Endothelial cell (in vitro differentiated cells): Measurements from ENCODE around the gene EXOC2. TPM values are rescaled to one million over a fixed set of nuclear protein-coding genes. Genes with fewer than 3 reads are reported as not detected.
"Not testable (repeated sequence)": the region's sequence is repeated elsewhere in the genome, so short reads cannot be mapped to it uniquely, and the experiment has no call there.

Experiments
- DNase-seq: peaks from one replicate; pipeline ENCODE4 v3.0.0; 2021; ENCODE audit warnings: low spot score
- H3K27ac Mint-ChIP-seq: one replicate; pipeline ENCODE4 v1.8.0; 2021; ENCODE audit warnings: mixed read lengths, inconsistent platforms; ENCODE audit not compliant: unreplicated experiment
- H3K27me3 Mint-ChIP-seq: one replicate; pipeline ENCODE4 v1.8.0; 2021; ENCODE audit warnings: mild to moderate bottlenecking, moderate library complexity, mixed read lengths, inconsistent platforms; ENCODE audit not compliant: unreplicated experiment
- H3K36me3 Mint-ChIP-seq: one replicate; pipeline ENCODE4 v1.8.0; 2021; ENCODE audit warnings: mild to moderate bottlenecking, low read depth, mixed read lengths, inconsistent platforms; ENCODE audit not compliant: unreplicated experiment
- H3K4me1 Mint-ChIP-seq: one replicate; pipeline ENCODE4 v1.8.0; 2021; ENCODE audit warnings: mild to moderate bottlenecking, mixed read lengths, inconsistent platforms; ENCODE audit not compliant: unreplicated experiment
- H3K4me3 Mint-ChIP-seq: one replicate; pipeline ENCODE4 v1.8.0; 2021; ENCODE audit warnings: mild to moderate bottlenecking, mixed read lengths, inconsistent platforms; ENCODE audit not compliant: unreplicated experiment
- H3K9me3 Mint-ChIP-seq: one replicate; pipeline ENCODE4 v1.8.0; 2021; ENCODE audit warnings: mixed read lengths, inconsistent platforms; ENCODE audit not compliant: unreplicated experiment
- total RNA-seq: library from RNA; stranded (reverse); fragmentation: NEBNext Ultra II Directional; extraction: Animal tissue kit (Norgen Biotek cat#: 25700); gene quantifications from one replicate; pipeline ENCODE4 v1.2.1, GENCODE V29; 2021; ENCODE audit not compliant: unreplicated experiment
- TF ChIP-seq, protein P1 (sequence below): fragments of 200-600 bp; sonication (generic); IDR thresholded peaks from one replicate; pipeline ENCODE4 v1.5.0; 2021; ENCODE audit warnings: antibody characterized with exemption; ENCODE audit not compliant: unreplicated experiment

The EXOC2 gene
- total RNA-seq, 1 donor from 2014 or later: 34.6 TPM

DNA sequence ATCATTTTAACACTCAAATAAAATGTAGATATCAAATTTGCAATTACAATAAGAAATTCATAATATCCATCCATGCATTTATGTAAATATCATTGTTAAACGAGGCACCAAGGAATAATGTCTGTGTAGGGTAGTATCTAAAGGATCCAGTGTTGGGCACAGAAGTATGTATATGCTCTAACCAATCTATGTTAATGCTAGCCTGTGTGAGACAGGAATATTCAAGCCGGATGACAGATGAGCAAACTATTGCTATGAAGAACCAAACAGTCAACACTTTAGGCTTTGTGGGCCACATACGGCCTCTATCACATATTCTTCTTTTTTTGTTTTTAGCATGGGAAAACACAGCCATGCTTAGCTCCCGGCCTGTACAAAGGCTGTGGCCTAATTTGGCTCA lies 81.0 kb downstream of the EXOC2 start:
- DNase-seq: no peak
- Mint-ChIP-seq H3K4me3 (no peak overlapping the region), H3K36me3 (peaks cover 6% of the 10 kb centered on the region), H3K27me3 (no peaks in the 10 kb centered on the region), H3K27ac (no peak overlapping the region), H3K9me3 (no peaks in the 10 kb centered on the region), H3K4me1 (peaks cover 33% of the 10 kb centered on the region)
- TF ChIP-seq, protein P1, sequence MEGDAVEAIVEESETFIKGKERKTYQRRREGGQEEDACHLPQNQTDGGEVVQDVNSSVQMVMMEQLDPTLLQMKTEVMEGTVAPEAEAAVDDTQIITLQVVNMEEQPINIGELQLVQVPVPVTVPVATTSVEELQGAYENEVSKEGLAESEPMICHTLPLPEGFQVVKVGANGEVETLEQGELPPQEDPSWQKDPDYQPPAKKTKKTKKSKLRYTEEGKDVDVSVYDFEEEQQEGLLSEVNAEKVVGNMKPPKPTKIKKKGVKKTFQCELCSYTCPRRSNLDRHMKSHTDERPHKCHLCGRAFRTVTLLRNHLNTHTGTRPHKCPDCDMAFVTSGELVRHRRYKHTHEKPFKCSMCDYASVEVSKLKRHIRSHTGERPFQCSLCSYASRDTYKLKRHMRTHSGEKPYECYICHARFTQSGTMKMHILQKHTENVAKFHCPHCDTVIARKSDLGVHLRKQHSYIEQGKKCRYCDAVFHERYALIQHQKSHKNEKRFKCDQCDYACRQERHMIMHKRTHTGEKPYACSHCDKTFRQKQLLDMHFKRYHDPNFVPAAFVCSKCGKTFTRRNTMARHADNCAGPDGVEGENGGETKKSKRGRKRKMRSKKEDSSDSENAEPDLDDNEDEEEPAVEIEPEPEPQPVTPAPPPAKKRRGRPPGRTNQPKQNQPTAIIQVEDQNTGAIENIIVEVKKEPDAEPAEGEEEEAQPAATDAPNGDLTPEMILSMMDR: no peak

DNA sequence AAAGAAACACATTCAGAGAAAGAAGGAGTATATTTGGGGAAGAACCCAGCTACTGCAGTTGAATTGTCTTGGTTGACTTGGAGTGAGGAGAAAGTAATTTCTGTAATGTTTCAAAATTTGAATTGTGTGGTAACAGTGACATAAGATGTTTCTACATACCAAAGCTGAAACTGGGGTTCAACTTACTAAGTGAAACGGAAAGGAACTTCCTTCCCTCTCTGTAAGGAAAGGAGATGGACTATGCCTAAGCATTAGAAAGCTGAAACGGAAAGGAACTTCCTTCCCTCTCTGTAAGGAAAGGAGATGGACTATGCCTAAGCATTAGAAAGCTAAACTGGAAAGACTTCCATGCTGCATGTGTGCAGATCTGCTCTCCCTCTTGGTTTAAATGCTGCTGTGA lies 82.1 kb downstream of the EXOC2 start:
- no peak overlapping the region for H3K4me3 Mint-ChIP-seq
- peaks cover 33% of the 10 kb centered on the region for H3K4me1 Mint-ChIP-seq
- H3K36me3 Mint-ChIP-seq: peaks cover 13% of the 10 kb centered on the region
- H3K27ac Mint-ChIP-seq: no peak overlapping the region
- H3K9me3 Mint-ChIP-seq: no peaks in the 10 kb centered on the region
- DNase-seq: no peak
- H3K27me3 Mint-ChIP-seq: peaks cover 1% of the 10 kb centered on the region
- TF ChIP-seq, protein P1: no peak

DNA sequence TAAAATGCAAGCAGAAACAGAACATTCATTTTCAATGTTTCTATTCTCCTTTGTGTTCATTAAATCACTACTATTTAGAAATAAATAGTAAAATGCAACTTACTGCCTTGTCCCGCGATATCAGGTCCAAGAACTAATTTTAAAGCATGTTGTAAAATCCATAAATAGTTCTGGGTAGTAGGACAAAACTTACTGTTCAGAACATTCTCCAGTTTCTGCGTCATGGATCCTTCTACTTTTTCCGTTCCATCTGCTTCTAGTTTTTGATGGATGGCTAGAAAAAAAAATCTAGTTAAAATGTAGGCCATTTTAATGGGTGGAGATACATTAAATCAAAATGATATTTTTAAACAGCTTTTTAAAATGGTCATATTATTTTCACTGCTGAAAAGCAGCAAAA lies 83.0 kb downstream of the EXOC2 start:
- peaks cover 15% of the 10 kb centered on the region for H3K36me3 Mint-ChIP-seq
- TF ChIP-seq, protein P1: no peak
- no peaks in the 10 kb centered on the region for H3K9me3 Mint-ChIP-seq

DNA sequence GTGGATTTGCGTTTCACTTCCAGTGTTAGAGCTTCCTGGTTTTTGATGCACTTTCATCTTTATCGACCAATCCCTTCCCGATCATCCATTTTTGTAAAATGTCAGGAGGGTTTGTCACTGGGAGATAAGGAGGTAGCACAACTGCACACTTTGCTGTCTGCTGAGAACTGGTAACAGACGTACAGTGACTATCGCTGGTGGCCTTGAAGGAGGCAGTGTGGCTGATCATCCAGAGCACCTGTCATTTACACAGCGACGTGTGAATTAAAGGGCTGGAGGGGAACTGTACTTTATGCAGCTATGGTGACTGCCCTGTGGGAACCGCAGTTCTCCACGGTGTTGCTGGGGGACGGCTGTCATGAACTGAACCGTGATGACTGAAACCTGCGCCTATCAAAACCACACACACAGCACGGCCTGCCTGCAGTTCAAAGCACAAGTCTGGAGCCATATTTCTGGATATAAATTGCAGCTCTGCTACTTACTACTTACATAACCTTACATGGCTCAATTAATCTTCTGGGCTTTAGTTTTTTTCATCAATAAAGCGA lies 86.0 kb downstream of the EXOC2 start:
- peaks cover 15% of the 10 kb centered on the region for H3K36me3 Mint-ChIP-seq
- peaks cover 2% of the 10 kb centered on the region for H3K27me3 Mint-ChIP-seq
- DNase-seq: no peak
- H3K9me3 Mint-ChIP-seq: no peaks in the 10 kb centered on the region
- no peak overlapping the region for H3K27ac Mint-ChIP-seq
- TF ChIP-seq, protein P1: no peak
- H3K4me3 Mint-ChIP-seq: no peak overlapping the region
- peaks cover 12% of the 10 kb centered on the region for H3K4me1 Mint-ChIP-seq

More for the DNA sequence above, 83.0 kb downstream of the EXOC2 start:
- Mint-ChIP-seq H3K27me3 (peaks cover 1% of the 10 kb centered on the region), H3K4me3 (no peak overlapping the region), H3K4me1 (peaks cover 33% of the 10 kb centered on the region), H3K27ac (no peak overlapping the region)
- DNase-seq: no peak

DNA sequence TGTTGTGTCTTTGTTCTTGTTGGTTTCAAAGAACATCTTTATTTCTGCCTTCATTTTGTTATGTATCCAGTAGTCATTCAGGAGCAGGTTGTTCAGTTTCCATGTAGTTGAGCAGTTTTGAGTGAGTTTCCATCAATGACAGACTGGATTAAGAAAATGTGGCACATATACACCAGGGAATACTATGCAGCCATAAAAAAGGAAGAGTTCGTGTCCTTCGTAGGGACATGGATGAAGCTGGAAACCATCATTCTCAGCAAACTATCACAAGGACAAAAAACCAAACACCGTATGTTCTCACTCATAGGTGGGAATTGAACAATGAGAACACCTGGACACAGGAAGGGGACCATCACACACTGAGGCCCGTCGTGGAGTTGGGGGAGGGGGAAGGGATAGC lies 87.0 kb downstream of the EXOC2 start:
- H3K4me1 Mint-ChIP-seq, H3K9me3 Mint-ChIP-seq, H3K27me3 Mint-ChIP-seq, DNase-seq, H3K27ac Mint-ChIP-seq, H3K4me3 Mint-ChIP-seq: not testable (repeated sequence)
- H3K36me3 Mint-ChIP-seq: peaks cover 15% of the 10 kb centered on the region
